B cell (primary cell): ENCODE data around the gene MYLK4. TPM values are rescaled to one million over a fixed set of nuclear protein-coding genes. Genes with fewer than 3 reads are reported as not detected.

Source experiments
- ATAC-seq: fragments of 200-7000 bp; cut with Tn5 transposase; one replicate; pipeline ENCODE4 v1.10.0; 2021; ENCODE audit warnings: low read depth, mild to moderate bottlenecking, moderate number of reproducible peaks, moderate library complexity
- CTCF ChIA-PET: fragments of 350-600 bp; sonication (Branson Sonifier 250); formaldehyde crosslinking; loops from one replicate; lab custom pipeline; 2021; ENCODE audit warnings: antibody characterized with exemption, inconsistent platforms; lab: Charles Lee
- POLR2A ChIA-PET: fragments of 350-600 bp; sonication (Branson Sonifier 250); formaldehyde crosslinking; loops from one replicate; lab custom pipeline; 2021; ENCODE audit warnings: antibody characterized with exemption; lab: Charles Lee
- DNase-seq: peaks from one replicate; pipeline ENCODE4 v3.0.0; 2013
- H2AFZ ChIP-seq: 2 replicates; pipeline ENCODE4 v1.6.1; 2012; ENCODE audit warnings: mild to moderate bottlenecking, low read depth, low read length; ENCODE audit not compliant: insufficient read depth, poor library complexity, severe bottlenecking
- H3K27ac ChIP-seq, 2 donors: 1 replicate in 1 of 2; 2 replicates in 1 of 2; pipeline ENCODE4 v1.5.1; 2012 to 2013; ENCODE audit warnings: low read length in 2 of 2, mild to moderate bottlenecking in 2 of 2, moderate library complexity in 1 of 2
- H3K27me3 ChIP-seq, 4 experiments: fragments of 200-600 bp in 1 of 4; sonication (generic) in 1 of 4; replicated peaks in 1 of 4; 1 replicate in 2 of 4; 2 replicates in 2 of 4; pipeline versions ENCODE4 v1.6.1 to v1.7.0; 2013 to 2016; ENCODE audit warnings: low read length in 3 of 4, mild to moderate bottlenecking in 2 of 4, mixed read lengths in 1 of 4, moderate library complexity in 1 of 4; ENCODE audit not compliant: insufficient read depth in 4 of 4, control insufficient read depth in 3 of 4; ENCODE audit errors: control extremely low read depth in 1 of 4
- H3K36me3 ChIP-seq, 2 experiments: replicated peaks in 1 of 2; 1 replicate in 1 of 2; 2 replicates in 1 of 2; pipeline versions ENCODE4 v1.6.1 to v1.7.1; 2013; ENCODE audit warnings: low read length in 1 of 2; ENCODE audit not compliant: insufficient read depth in 2 of 2, control insufficient read depth in 1 of 2; ENCODE audit errors: control extremely low read depth in 1 of 2, extremely low read depth in 1 of 2
- H3K4me1 ChIP-seq, 2 donors: fragments of 200-600 bp in 1 of 2; sonication (generic) in 1 of 2; 1 replicate in 1 of 2; 2 replicates in 1 of 2; pipeline versions ENCODE4 v1.5.1 to v1.6.1; 2013 to 2017; ENCODE audit warnings: low read length in 2 of 2; ENCODE audit not compliant: control insufficient read depth in 2 of 2, insufficient read depth in 2 of 2
- H3K4me2 ChIP-seq: replicated peaks from 2 replicates; pipeline ENCODE3; 2012; ENCODE audit warnings: mild to moderate bottlenecking, low read depth, low read length; ENCODE audit not compliant: poor library complexity, severe bottlenecking
- H3K4me3 ChIP-seq, 5 experiments: fragments of 200-600 bp in 1 of 5; sonication (generic) in 1 of 5; 1 replicate in 3 of 5; 2 replicates in 2 of 5; pipeline versions ENCODE4 v1.5.1 to v1.7.0; 2011 to 2016; ENCODE audit warnings: low read length in 4 of 5, mild to moderate bottlenecking in 4 of 5, low read depth in 2 of 5, control low read depth in 1 of 5, moderate library complexity in 1 of 5; ENCODE audit not compliant: insufficient read depth in 1 of 5; ENCODE audit errors: control extremely low read depth in 1 of 5, extremely low read depth in 1 of 5
- H3K79me2 ChIP-seq: fragments of 200-600 bp; sonication (generic); one replicate; pipeline ENCODE4 v1.6.0; 2016; ENCODE audit warnings: low read length; ENCODE audit not compliant: control insufficient read depth, insufficient read depth
- H3K9ac ChIP-seq: fragments of 200-600 bp; sonication (generic); 2 replicates; pipeline ENCODE4 v1.6.1; 2017; ENCODE audit warnings: mild to moderate bottlenecking, low read length, moderate library complexity
- H3K9me3 ChIP-seq, 3 donors: one replicate each; pipeline versions ENCODE4 v1.6.1 to v1.7.1; 2013; ENCODE audit warnings: low read length in 2 of 3; ENCODE audit not compliant: control insufficient read depth in 2 of 3, insufficient read depth in 1 of 3; ENCODE audit errors: control extremely low read depth in 1 of 3
- H4K20me1 ChIP-seq: 2 replicates; pipeline ENCODE4 v1.6.0; 2012; ENCODE audit warnings: mild to moderate bottlenecking, low read length; ENCODE audit not compliant: insufficient read depth, control insufficient read depth, poor library complexity, severe bottlenecking
- H3K27ac Mint-ChIP-seq: one replicate; pipeline ENCODE4 v1.8.0; 2021; ENCODE audit warnings: mixed read lengths
- H3K27me3 Mint-ChIP-seq: one replicate; pipeline ENCODE4 v1.8.0; 2021; ENCODE audit warnings: mixed read lengths
- H3K4me1 Mint-ChIP-seq: one replicate; pipeline ENCODE4 v1.8.0; 2021; ENCODE audit warnings: mixed read lengths
- H3K4me3 Mint-ChIP-seq: one replicate; pipeline ENCODE4 v1.8.0; 2021; ENCODE audit warnings: mixed read lengths
- H3K9me3 Mint-ChIP-seq: one replicate; pipeline ENCODE4 v1.8.0; 2022; ENCODE audit warnings: mixed read lengths; ENCODE audit not compliant: insufficient read depth
- CTCF ChIP-seq: fragments of 200-600 bp; IDR thresholded peaks from one replicate; pipeline ENCODE4 v1.8.0; 2022; ENCODE audit warnings: antibody characterized with exemption, mild to moderate bottlenecking
- EZH2 ChIP-seq: IDR thresholded peaks from 2 replicates; pipeline ENCODE4 v1.6.1; 2012; ENCODE audit warnings: borderline replicate concordance, low read depth, mild to moderate bottlenecking, moderate library complexity, low read length; ENCODE audit not compliant: insufficient read depth, poor library complexity, severe bottlenecking
- WGBS: methylation state at CpG from one replicate; pipeline ENCODE4 v1.1.5; 2013; ENCODE audit warnings: missing lambda C conversion rate; ENCODE audit not compliant: insufficient coverage; 5-methylcytosine and 5-hydroxymethylcytosine counted together
- intact Hi-C: fragments of 100-400 bp; cut with micrococcal nuclease; formaldehyde crosslinking; loops from one replicate; pipeline ENCODE4 v1.10.0; 2022
- polyA plus RNA-seq: library from polyadenylated mRNA; depleted of rRNA; stranded (reverse); fragments of >200 nt; gene quantifications from 2 replicates; pipeline ENCODE4 v1.2.3, GENCODE V29; 2012
- total RNA-seq, 2 donors: library from RNA; stranded (reverse); fragments of 120-200 nt in 1 of 2; gene quantifications; 1 replicate in 1 of 2; 2 replicates in 1 of 2; pipeline versions ENCODE4 v1.2.3 to v1.2.4, GENCODE V29; 2013 to 2022

Gene MYLK4
- total and polyA plus RNA-seq, 2 donors (not counting 1 experiment from before 2014, with no cell fraction given): 0.51 to 1.2 TPM

GRCh38 chr6:2737885-2738284 lies 12.8 kb downstream of the MYLK4 start:
- Histone ChIP-seq H3K79me2 (no peaks in the 10 kb centered on the region), H4K20me1 (no peaks in the 10 kb centered on the region), H3K36me3 (no peaks in the 10 kb centered on the region), H3K27ac (no peak overlapping the region), H3K27me3 (no peaks in the 10 kb centered on the region), H2AFZ (no peak overlapping the region), H3K9me3 (peaks cover 0 to 11% (median 10%) of the 10 kb centered on the region in 3 donors), H3K4me1 (peaks cover 9% of the 10 kb centered on the region in 2 donors), H3K4me3 (no peak overlapping the region), H3K4me2 (no peak overlapping the region), H3K9ac (no peak overlapping the region)
- H3K9me3 Mint-ChIP-seq: peaks cover 2% of the 10 kb centered on the region
- no peaks in the 10 kb centered on the region for H3K27me3 Mint-ChIP-seq
- intact Hi-C loops: loop anchor here (1.0 to 10.0 kb wide), 2 partner anchors 12 to 493 kb away; partner anchors contain the start of genes GMDS and MYLK4
- no peak for TF ChIP-seq CTCF
- no peak for TF ChIP-seq EZH2
- no peak for ATAC-seq
- ChIA-PET POLR2A (interaction anchor here (0.6 to 0.7 kb wide), 2 partner anchors 151 to 320 kb away, joined by 3 read pairs; no protein-coding TSS in a partner anchor), CTCF (interaction anchor here (0.6 to 7.5 kb wide), 19 partner anchors 12 to 514 kb away, joined by 3 to 98 read pairs (median 5); partner anchors contain the start of genes MYLK4, SERPINB1 and WRNIP1)
- no peak overlapping the region for H3K27ac Mint-ChIP-seq
- peaks cover 11% of the 10 kb centered on the region for H3K4me1 Mint-ChIP-seq
- DNase-seq: no peak
- no CpG with 5 or more reads among the region's 3 CpGs for whole genome bisulfite sequencing
- no peak overlapping the region for H3K4me3 Mint-ChIP-seq

- no peak overlapping the region for H3K27ac ChIP-seq
- H3K4me3 Mint-ChIP-seq: no peak overlapping the region
Observed at GRCh38 chr6:2734488-2735166, 16.1 kb downstream of the MYLK4 start.

More at GRCh38 chr6:2734488-2735166, 16.1 kb downstream of the MYLK4 start:
- H4K20me1 ChIP-seq: no peaks in the 10 kb centered on the region
- H2AFZ ChIP-seq: no peak overlapping the region
- H3K27me3 ChIP-seq: no peaks in the 10 kb centered on the region
- H3K4me1 Mint-ChIP-seq: peaks cover 13% of the 10 kb centered on the region
- ATAC-seq (no peak), DNase-seq (no peak)
- peaks cover 10 to 14% of the 10 kb centered on the region in 2 donors for H3K4me1 ChIP-seq
- no peak overlapping the region for H3K9ac ChIP-seq
- intact Hi-C loops: loop anchor here (10.0 kb wide), 1 partner anchor 490 kb away; the partner anchor contains the start of gene GMDS
- H3K36me3 ChIP-seq: no peaks in the 10 kb centered on the region
- 89% methylated on average over 1 of the region's 2 CpGs for WGBS
- no peak overlapping the region for H3K4me2 ChIP-seq
- H3K27ac Mint-ChIP-seq: no peak overlapping the region
- H3K27me3 Mint-ChIP-seq: no peaks in the 10 kb centered on the region
- H3K4me3 ChIP-seq: no peak overlapping the region
- ChIA-PET POLR2A (no interaction called here), CTCF (interaction anchor here (1.1 to 7.5 kb wide), 2 partner anchors 16 to 27 kb away, joined by 5 to 98 read pairs; partner anchors contain the start of gene MYLK4)
- no peaks in the 10 kb centered on the region for H3K79me2 ChIP-seq
- H3K9me3 Mint-ChIP-seq: peaks cover 2% of the 10 kb centered on the region
- TF ChIP-seq CTCF (no peak), EZH2 (no peak)
- H3K9me3 ChIP-seq: peaks cover 1 to 18% (median 18%) of the 10 kb centered on the region in 3 donors
